GM19099 (cell line): ENCODE measurements around the gene ATP2B3.

Experiments
- POLR2A ChIP-seq: IDR thresholded peaks from 3 replicates; pipeline ENCODE4 v1.6.1; 2011; ENCODE audit warnings: low read depth; ENCODE audit not compliant: insufficient read length; ENCODE audit errors: extremely low read depth

The ATP2B3 gene

GRCh38 chrX:153481043-153481442, 36.4 kb upstream of the ATP2B3 start:
- no peak for TF ChIP-seq POLR2A

DNA sequence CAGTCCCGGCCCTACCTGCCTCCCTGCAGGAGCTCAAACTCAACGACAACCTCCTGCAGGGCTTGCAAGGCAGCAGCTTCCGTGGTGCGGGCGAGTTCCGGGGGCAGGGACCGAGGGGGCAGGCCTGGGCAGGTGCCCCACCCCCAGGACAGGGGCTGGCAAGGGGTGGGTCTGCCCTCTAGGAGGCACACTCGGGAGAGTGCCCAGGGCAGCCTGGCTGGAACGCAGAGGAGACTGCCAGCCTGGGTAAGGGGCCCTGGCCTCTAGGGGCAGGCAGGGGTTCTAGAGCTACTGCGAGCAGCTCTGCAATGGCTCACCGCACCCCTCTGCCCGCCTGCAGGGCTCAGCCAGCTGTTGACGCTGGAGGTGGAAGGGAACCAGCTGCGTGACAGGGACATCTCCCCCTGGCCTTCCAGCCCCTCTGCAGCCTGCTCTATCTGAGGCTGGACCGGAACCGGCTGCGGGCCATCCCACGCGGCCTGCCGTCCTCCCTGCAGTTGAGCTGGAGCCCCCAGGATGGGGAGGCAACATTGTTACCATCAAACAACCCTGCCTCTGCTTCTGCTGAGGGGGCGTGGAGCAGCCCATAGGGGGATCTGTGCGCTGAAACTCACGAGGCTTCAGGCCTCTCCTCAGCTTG, 34.9 kb upstream of the ATP2B3 start:
- no peak for TF ChIP-seq POLR2A

DNA sequence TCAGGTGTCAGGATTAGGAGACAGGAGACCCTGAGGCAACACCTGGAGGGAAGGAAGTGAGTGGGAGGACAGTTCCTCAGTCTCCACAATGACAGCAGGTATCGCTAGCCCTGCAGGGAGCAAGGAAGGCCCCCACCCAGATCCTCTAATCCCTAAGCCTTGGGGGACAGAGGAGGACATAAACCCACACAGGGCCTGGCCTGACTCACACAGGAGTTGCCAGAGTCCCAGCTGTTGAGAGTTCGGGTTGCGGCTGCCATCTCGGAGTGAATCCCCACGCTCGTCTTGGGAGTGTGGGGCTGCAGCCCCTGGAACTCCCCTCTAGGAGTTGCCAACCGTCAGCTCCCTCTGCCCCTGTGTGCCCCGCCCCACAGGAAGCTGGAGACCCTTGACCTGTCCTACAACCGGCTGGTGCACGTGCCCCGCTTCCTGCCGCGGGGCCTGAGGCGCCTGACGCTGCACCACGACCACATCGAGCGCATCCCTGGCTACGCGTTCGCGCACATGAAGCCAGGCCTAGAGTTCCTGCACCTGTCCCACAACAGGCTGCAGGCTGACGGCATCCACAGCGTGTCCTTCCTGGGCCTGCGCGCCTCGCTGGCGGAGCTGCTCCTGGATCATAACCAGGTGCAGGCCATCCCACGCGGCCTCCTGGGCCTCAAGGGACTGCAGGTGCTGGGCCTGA, 31.9 kb upstream of the ATP2B3 start:
- no peak for TF ChIP-seq POLR2A

DNA sequence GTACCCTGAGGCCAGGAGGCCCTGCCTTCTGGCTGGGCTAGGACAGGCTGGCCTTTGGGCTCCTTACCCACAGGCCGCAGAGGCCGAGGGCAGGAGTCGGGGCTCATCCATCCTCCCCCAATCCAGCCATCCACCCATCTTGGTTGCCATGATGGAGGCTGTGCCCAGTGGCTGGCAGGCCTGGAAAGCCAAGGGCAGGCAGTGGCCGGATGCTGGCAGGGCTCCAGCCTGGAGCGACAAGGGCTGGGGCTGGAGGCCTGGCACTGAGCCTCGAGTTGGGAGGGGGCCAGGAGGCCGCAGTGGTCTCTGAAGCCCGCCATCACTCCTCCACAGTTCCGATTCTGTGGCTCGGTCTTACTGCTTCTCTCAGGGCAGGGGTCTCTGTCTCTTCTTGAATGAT, 31.3 kb upstream of the ATP2B3 start:
- TF ChIP-seq POLR2A, result no peak

DNA sequence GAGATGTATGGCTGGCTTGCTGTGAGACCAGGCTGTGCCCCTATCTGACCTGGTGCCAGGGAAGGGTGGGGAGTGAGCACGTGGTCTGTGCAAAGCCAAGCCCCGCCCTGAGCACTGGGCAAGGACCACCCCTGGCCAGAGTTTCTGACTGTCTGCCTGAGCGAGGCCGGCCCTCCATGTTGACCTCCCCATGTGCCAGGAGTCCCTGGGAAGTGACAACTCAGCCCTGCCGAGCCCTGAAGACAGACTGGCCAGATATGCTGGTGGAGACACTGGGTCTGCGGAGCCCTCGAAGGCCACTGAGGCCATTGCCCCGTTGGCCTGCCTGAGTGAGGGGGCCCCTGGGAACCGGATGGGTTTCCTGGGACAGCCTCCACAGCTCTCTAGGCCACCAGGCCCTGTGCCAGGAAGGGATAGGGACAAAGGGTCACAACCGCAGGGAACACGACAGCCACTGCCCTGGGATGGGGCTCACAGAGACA, 29.8 kb upstream of the ATP2B3 start:
- TF ChIP-seq POLR2A, result no peak

- TF ChIP-seq POLR2A, result no peak
These were observed 29.1 kb upstream of the ATP2B3 start for GRCh38 chrX:153488231-153488914.

DNA sequence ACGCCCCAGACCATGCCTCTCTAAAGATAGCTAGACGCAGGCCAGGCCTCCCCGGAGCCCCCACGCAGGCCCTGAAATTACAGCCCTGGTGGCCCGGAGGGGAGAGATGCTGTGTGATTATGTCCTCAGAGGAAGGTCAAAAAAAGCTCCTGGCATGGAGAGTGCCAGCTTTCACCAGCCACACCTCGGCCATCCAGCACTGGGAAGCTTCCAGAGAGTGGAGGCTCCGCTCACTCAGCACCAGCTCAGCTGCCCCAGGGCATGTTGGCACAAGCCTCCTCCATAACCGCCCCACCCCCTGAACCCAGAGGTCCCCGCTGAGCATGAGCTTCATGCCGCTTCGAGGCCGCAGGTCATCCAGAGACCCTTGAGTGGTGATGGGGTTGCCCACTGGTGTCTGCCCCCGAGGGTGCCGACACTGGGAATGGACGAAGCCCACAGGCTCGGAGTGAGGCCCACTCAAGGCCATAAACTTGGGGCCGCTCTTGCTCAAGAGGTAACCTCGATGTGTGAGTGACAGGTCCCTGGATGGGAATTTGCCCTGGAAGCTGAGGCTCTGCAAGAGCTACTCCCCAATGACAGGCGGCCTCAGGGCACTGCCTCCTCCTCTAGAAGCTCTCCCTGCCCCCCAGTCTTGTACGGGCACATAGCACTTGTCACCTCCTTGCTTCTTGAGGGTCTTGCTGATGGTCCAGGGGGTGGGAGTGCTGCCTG, 27.1 kb upstream of the ATP2B3 start:
- no peak for TF ChIP-seq POLR2A

GRCh38 chrX:153491351-153491914, 26.0 kb upstream of the ATP2B3 start:
- no peak for TF ChIP-seq POLR2A

DNA sequence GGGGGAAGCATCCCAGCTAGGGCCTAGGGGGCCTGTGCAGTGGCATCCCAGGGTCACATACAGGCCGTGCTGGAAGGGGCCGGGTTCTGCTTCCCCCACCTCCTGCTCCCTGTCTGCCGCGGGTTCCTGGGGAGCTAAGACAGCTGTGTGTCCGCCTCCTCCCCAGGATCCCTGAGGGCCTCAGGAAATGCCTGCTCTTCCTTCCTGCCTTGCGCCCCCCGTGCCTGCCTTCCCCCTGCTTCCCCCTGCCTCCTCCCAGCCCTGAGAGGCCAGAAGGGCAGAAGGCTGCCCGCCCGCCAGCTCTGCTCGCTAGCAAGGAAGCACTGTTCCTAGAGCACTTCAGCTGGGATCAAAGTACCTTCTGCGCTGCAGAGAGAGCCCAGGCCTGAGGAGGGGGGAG, 25.5 kb upstream of the ATP2B3 start:
- no peak for TF ChIP-seq POLR2A

- TF ChIP-seq POLR2A, result no peak
These were observed 24.9 kb upstream of the ATP2B3 start for GRCh38 chrX:153492543-153492942.

DNA sequence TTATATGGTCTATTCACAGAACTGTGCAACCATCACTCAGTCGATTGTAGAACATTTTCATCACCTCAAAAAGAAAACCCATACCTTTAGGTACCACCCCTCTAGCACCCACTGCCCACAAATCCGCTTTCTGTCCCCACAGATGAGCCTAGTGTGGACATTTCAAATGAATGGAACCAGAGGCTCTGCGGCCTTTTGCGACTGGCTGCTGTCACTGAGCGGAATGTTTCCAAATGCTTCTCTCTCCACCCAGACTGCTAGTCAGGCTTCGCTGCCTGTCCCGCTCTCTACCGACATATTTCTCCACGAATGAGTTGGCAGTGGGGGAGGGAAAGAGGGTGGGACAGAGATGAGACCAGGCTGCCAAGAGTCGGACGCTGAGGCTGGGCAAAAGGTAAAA, 24.4 kb upstream of the ATP2B3 start:
- no peak for TF ChIP-seq POLR2A

- no peak for TF ChIP-seq POLR2A
These were observed 23.4 kb upstream of the ATP2B3 start for GRCh38 chrX:153494061-153494460.

GRCh38 chrX:153494541-153495361, 22.7 kb upstream of the ATP2B3 start, which contains the start of gene BGN:
BGN (plus strand) TSS chrX:153494980; CDS start chrX:153504632, 9,652 bp downstream.
- no peak for TF ChIP-seq POLR2A

- no peak for TF ChIP-seq POLR2A
These were observed 22.1 kb upstream of the ATP2B3 start for GRCh38 chrX:153495362-153495751.
